GM12878 (cell line): Measurements from ENCODE around the gene MYRFL.

Experiments
- CHD2 ChIP-seq: IDR thresholded peaks from 2 replicates; pipeline ENCODE4 v1.6.1; 2011; ENCODE audit warnings: low read depth, low read length, improper control_type of control experiment, borderline replicate concordance
- CTCF ChIP-seq, 3 experiments: IDR thresholded peaks in 2 of 3; conservative IDR thresholded peaks in 1 of 3; 2 replicates each; pipeline ENCODE4 v1.5.1; 2011; ENCODE audit warnings: low read depth in 3 of 3, low read length in 3 of 3, mild to moderate bottlenecking in 3 of 3, control low read depth in 2 of 3, moderate library complexity in 2 of 3, inconsistent platforms in 1 of 3, mixed read lengths in 1 of 3; ENCODE audit not compliant: control insufficient read depth in 2 of 3, insufficient read depth in 1 of 3; ENCODE audit errors: extremely low read depth in 1 of 3
- HDGF ChIP-seq: fragments of 450-650 bp; IDR thresholded peaks from 2 replicates; pipeline ENCODE4 v1.6.1; 2016; ENCODE audit warnings: antibody characterized with exemption
- JUND ChIP-seq: IDR thresholded peaks from 2 replicates; pipeline ENCODE4 v1.6.1; 2012; ENCODE audit warnings: low read depth, mild to moderate bottlenecking, low read length, improper control_type of control experiment, moderate library complexity
- MLLT1 ChIP-seq: fragments of 450-650 bp; IDR thresholded peaks from 2 replicates; pipeline ENCODE4 v1.6.1; 2016; ENCODE audit warnings: mild to moderate bottlenecking
- NFIC ChIP-seq: IDR thresholded peaks from 2 replicates; pipeline ENCODE4 v1.6.1; 2012; ENCODE audit warnings: low read depth, mild to moderate bottlenecking, inconsistent platforms, low read length, moderate library complexity
- RAD21 ChIP-seq: IDR thresholded peaks from 2 replicates; pipeline ENCODE4 v1.6.1; 2011; ENCODE audit warnings: mild to moderate bottlenecking, low read depth, low read length, moderate library complexity; ENCODE audit not compliant: insufficient read depth
- RFX5 ChIP-seq: IDR thresholded peaks from 2 replicates; pipeline ENCODE4 v1.6.1; 2011; ENCODE audit warnings: low read depth, low read length, improper control_type of control experiment
- SP1 ChIP-seq: IDR thresholded peaks from one replicate; pipeline ENCODE4 v1.6.1; 2011; ENCODE audit warnings: low read depth, low read length
- USF2 ChIP-seq: IDR thresholded peaks from 2 replicates; pipeline ENCODE4 v1.6.1; 2011; ENCODE audit warnings: low read depth, low read length, improper control_type of control experiment, borderline replicate concordance
- TF ChIP-seq, protein P1 (sequence below): fragments of 450-650 bp; formaldehyde crosslinking; IDR thresholded peaks from 2 replicates; pipeline ENCODE4 v1.4.0; 2022; ENCODE audit warnings: mild to moderate bottlenecking, moderate library complexity

GRCh38 chr12:69987579-69988091, 162.6 kb downstream of the MYRFL start:
- no peak for TF ChIP-seq MLLT1
- no peak for TF ChIP-seq RFX5
- no peak for TF ChIP-seq HDGF
- TF ChIP-seq JUND = no peak
- TF ChIP-seq RAD21 = no peak
- TF ChIP-seq NFIC = no peak
- TF ChIP-seq SP1 = no peak
- TF ChIP-seq USF2 = no peak
- no peak for TF ChIP-seq CHD2
- TF ChIP-seq CTCF (IDR thresholded peaks at IDR 0.05 in 2 of 3, conservative IDR thresholded peaks at IDR 0.05 in 1 of 3; ENCODE audit: control insufficient read depth in 2 of 3, extremely low read depth in 1 of 3, insufficient read depth in 1 of 3, low read depth in 3 of 3, low read length in 3 of 3) = no peak
- TF ChIP-seq, protein P1, sequence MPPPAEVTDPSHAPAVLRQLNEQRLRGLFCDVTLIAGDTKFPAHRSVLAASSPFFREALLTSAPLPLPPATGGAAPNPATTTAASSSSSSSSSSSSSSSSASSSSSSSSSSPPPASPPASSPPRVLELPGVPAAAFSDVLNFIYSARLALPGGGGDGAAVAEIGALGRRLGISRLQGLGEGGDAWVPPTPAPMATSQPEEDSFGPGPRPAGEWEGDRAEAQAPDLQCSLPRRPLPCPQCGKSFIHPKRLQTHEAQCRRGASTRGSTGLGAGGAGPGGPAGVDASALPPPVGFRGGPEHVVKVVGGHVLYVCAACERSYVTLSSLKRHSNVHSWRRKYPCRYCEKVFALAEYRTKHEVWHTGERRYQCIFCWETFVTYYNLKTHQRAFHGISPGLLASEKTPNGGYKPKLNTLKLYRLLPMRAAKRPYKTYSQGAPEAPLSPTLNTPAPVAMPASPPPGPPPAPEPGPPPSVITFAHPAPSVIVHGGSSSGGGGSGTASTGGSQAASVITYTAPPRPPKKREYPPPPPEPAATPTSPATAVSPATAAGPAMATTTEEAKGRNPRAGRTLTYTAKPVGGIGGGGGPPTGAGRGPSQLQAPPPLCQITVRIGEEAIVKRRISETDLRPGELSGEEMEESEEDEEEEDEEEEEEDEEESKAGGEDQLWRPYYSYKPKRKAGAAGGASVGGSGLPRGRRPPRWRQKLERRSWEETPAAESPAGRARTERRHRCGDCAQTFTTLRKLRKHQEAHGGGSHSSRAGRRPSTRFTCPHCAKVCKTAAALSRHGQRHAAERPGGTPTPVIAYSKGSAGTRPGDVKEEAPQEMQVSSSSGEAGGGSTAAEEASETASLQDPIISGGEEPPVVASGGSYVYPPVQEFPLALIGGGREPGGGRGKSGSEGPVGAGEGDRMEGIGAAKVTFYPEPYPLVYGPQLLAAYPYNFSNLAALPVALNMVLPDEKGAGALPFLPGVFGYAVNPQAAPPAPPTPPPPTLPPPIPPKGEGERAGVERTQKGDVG = no peak
